Prostate gland (tissue), 2 donors: Measurements from ENCODE around the gene RAI2. TPM values are rescaled to one million over a fixed set of nuclear protein-coding genes. Genes with fewer than 3 reads are reported as not detected.

Experiments used
- DNase-seq: peaks from one replicate; pipeline ENCODE4 v3.0.0-alpha.2; 2019; ENCODE audit warnings: low spot score
- H3K27ac ChIP-seq, 2 donors: fragments of 200-600 bp; sonication (generic); 2 replicates each; pipeline ENCODE4 v1.5.1; 2017 to 2019
- H3K27me3 ChIP-seq: fragments of 200-600 bp; sonication (generic); replicated peaks from 2 replicates; pipeline ENCODE4 v1.5.1; 2019; ENCODE audit not compliant: insufficient read depth
- H3K36me3 ChIP-seq, 2 donors: fragments of 200-600 bp; sonication (generic); 1 replicate in 1 of 2; 2 replicates in 1 of 2; pipeline versions ENCODE4 v1.5.1 to v1.8.1; 2017 to 2019
- H3K4me1 ChIP-seq: fragments of 200-600 bp; sonication (generic); replicated peaks from 2 replicates; pipeline ENCODE4 v1.5.1; 2019
- H3K4me3 ChIP-seq, 2 donors: fragments of 200-600 bp; sonication (generic); 2 replicates each; pipeline ENCODE4 v1.5.1; 2017 to 2019
- H3K9me3 ChIP-seq: fragments of 200-600 bp; sonication (generic); 2 replicates; pipeline ENCODE4 v1.5.1; 2017
- POLR2A ChIP-seq: fragments of 450-650 bp; IDR thresholded peaks from one replicate; pipeline ENCODE4 v1.6.1; 2016; ENCODE audit warnings: antibody characterized with exemption, mild to moderate bottlenecking
- POLR2AphosphoS5 ChIP-seq: sonication (generic); formaldehyde crosslinking; IDR thresholded peaks from one replicate; pipeline ENCODE4 v1.6.1; 2017; ENCODE audit warnings: antibody characterized with exemption
- WGBS: methylation state at CpG from one replicate; pipeline ENCODE4 v1.1.5; 2018; 5-methylcytosine and 5-hydroxymethylcytosine counted together
- intact Hi-C: fragments of 100-400 bp; cut with DNase I; formaldehyde crosslinking; loops from one replicate; pipeline ENCODE4 v1.14.2; 2022
- total RNA-seq, 2 donors: library from RNA; depleted of rRNA; stranded (reverse); fragments of >200 nt; gene quantifications; one replicate each; pipeline ENCODE4 v1.1.0, GENCODE V29; 2016
- TF ChIP-seq, protein P1 (sequence below), 4 experiments: fragments of 200-600 bp in 2 of 4; fragments of 450-650 bp in 2 of 4; sonication (generic) in 2 of 4; IDR thresholded peaks; 1 replicate in 3 of 4; 2 replicates in 1 of 4; pipeline ENCODE4 v1.5.1; 2016 to 2019; ENCODE audit warnings: antibody characterized with exemption in 4 of 4, mild to moderate bottlenecking in 2 of 4, moderate library complexity in 2 of 4

The RAI2 gene
- 10 to 100 TPM; 11.5 to 19.1 TPM for total RNA-seq

DNA sequence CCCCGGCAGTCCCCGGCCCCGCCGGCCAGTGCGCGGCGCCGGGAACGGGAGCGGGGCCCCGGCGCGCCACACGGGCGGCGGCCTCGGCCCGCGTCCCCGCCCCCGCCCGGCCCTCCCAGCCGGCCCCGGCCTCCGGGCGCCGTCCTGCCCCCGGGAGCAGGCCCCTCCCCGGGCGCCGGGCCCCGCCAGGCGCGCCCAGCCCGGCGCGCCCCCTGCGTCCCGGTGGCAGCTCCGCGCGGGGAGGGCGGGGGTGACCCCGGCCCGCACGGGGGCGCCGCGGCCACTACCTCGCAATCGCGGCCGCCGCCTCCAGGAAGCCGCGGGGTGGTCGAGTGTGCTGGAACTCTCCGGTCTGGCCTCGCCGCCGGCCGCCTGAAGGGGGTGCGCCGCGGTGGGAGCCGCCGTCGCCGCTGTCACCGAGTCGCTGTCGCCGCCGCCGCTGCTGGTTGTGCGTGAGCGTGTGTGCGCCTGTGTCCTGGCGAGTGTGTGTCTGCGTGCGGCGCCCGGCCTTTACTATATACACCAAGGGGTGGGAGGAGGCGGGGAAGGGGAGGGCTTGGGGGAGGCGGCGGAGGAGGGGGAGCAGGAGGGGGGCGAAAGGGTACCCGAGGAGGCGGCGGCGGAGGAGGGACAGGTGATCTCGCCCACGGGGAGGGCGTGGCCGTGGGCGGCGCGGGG is at the start of gene RAI2:
TSS of gene RAI2 (minus strand) at position 488 of the 678 bp plus-strand sequence. CDS start 59,288 bp downstream, outside the sequence.
- TF ChIP-seq, protein P1, sequence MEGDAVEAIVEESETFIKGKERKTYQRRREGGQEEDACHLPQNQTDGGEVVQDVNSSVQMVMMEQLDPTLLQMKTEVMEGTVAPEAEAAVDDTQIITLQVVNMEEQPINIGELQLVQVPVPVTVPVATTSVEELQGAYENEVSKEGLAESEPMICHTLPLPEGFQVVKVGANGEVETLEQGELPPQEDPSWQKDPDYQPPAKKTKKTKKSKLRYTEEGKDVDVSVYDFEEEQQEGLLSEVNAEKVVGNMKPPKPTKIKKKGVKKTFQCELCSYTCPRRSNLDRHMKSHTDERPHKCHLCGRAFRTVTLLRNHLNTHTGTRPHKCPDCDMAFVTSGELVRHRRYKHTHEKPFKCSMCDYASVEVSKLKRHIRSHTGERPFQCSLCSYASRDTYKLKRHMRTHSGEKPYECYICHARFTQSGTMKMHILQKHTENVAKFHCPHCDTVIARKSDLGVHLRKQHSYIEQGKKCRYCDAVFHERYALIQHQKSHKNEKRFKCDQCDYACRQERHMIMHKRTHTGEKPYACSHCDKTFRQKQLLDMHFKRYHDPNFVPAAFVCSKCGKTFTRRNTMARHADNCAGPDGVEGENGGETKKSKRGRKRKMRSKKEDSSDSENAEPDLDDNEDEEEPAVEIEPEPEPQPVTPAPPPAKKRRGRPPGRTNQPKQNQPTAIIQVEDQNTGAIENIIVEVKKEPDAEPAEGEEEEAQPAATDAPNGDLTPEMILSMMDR (IDR thresholded peaks at IDR 0.05): no peak
- TF ChIP-seq POLR2A (no peak), POLR2AphosphoS5 (no peak)
- peak within 1 kb of the TSS; percentile 43 to 45 for H3K4me3 ChIP-seq
- no peaks in the 10 kb centered on the region for H3K4me1 ChIP-seq
- DNase-seq: peak; percentile 20
- intact Hi-C loops: loop anchor here (10.0 kb wide), 1 partner anchor 46 kb away; no protein-coding TSS in a partner anchor
- no peaks in the 10 kb centered on the region for H3K9me3 ChIP-seq
- no peaks in the 10 kb centered on the region for H3K27me3 ChIP-seq
- 0% methylated on average over 8 of the region's 98 CpGs for WGBS
- H3K27ac ChIP-seq: peak within 1 kb of the TSS; percentile 57 to 64
- no peaks in the 10 kb centered on the region for H3K36me3 ChIP-seq

DNA sequence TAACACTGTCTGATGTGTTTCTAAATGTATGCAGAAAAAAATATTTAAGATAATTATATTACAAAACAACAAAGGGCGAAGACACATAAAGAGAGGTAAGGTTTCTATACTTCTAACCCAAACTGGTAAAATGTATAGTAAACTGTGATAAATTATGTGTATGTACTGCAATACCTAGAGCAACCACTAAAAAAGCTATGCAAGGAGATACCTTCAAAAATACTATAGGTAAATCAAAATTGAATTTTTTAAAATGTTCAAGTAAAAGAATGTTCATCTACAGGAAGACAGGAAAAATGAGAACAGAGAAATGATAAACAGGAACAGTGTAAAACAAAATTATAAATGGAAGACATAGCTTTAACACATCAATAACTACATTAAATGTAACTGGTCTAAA is 27.3 kb upstream of the RAI2 start:
- Histone ChIP-seq H3K4me3 (no peak overlapping the region), H3K4me1 (no peaks in the 10 kb centered on the region), H3K36me3 (no peaks in the 10 kb centered on the region), H3K9me3 (no peaks in the 10 kb centered on the region), H3K27me3 (no peaks in the 10 kb centered on the region), H3K27ac (no peak overlapping the region)
- 91% methylated on average over 1 of the region's 1 CpG for WGBS
- intact Hi-C loops: no loop called here
- TF ChIP-seq, protein P1 (IDR thresholded peaks at IDR 0.05): peak in 1 of 4 experiments; percentile 24
- no peak for TF ChIP-seq POLR2AphosphoS5
- DNase-seq: no peak

DNA sequence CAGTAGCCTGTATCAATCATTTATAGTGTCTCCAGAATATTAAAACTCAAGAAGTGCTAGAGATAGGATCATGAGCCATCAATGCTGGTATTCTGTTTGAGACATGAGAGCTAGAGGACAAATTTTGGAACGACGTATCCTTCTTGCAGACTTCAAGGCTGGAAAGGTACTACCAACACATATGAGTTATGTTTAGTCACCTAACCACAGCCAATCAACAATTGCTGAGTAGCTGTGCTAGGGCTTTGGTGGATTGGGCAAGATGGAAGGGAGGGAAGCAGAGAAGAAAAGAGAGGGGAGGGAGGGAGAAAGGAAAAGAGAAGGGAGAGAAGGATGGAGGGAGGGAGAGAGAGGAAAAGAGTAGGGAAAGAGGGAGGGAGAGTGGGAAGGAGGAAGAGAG is 21.6 kb upstream of the RAI2 start:
- 85% methylated on average over 2 of the region's 2 CpGs for WGBS
- Histone ChIP-seq H3K27ac (no peak overlapping the region), H3K27me3 (no peaks in the 10 kb centered on the region), H3K9me3 (no peaks in the 10 kb centered on the region), H3K4me1 (no peaks in the 10 kb centered on the region), H3K36me3 (no peaks in the 10 kb centered on the region), H3K4me3 (no peak overlapping the region)
- intact Hi-C loops: no loop called here
- DNase-seq: no peak
- TF ChIP-seq POLR2A (no peak), POLR2AphosphoS5 (no peak)
- TF ChIP-seq, protein P1 (IDR thresholded peaks at IDR 0.05): no peak

DNA sequence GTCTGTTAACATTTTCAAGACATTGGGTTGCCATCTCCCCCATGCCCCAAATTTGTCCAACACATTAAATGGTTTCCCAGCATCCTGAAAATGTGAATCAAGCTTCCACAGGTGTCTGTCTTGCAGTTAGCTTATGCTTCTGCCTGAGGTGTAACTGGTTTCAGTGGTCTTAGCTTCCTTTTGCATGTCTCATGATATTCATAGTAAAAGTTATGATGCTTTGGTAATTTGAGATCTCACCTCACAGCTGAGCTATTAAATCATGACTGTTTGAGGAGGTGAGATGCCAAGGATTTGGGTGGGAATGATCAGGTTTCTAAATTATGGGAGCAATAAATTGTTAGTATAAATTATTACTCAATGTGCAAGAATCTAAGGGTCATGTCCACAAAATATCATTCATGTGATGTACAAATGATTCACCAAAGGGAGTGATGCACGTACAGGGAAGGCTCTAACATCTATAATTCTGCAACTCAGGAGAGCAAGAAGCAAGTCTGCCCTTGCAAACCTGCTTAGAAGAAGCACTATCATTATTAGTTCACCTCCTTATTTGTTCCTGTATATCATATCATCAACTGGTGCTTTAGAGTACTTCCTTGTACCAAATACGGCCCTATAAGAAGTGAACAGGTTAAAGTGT is 17.1 kb upstream of the RAI2 start:
- no peaks in the 10 kb centered on the region for H3K36me3 ChIP-seq
- DNase-seq: no peak
- TF ChIP-seq POLR2A: no peak
- no peak for TF ChIP-seq POLR2AphosphoS5
- TF ChIP-seq, protein P1 (IDR thresholded peaks at IDR 0.05): no peak
- 55% methylated on average over 2 of the region's 2 CpGs for WGBS
- H3K27ac ChIP-seq: no peak overlapping the region
- no peaks in the 10 kb centered on the region for H3K9me3 ChIP-seq
- H3K27me3 ChIP-seq: no peaks in the 10 kb centered on the region
- intact Hi-C loops: no loop called here
- no peaks in the 10 kb centered on the region for H3K4me1 ChIP-seq
- H3K4me3 ChIP-seq: no peak overlapping the region

DNA sequence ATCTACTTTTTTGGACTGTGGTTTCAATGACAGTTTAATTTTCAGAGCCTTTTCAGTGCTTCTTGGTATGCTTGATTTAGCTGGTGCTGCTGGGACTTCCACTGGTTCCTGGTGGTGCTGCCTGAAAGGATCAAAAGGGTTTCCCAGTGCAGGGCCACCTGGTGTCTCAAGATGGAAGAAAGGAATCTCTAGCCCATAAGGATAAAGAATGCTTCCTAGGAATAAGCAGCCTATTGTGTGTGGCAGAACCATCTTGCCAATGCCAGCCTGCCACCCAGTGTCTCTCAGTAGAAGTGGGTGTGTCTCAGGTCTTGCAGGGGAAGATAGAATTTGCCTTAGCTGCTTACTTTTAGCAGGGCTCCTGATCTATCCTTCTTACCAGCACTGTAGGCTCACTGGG is 15.0 kb upstream of the RAI2 start:
- no peak for TF ChIP-seq POLR2A
- no peak for TF ChIP-seq POLR2AphosphoS5
- TF ChIP-seq, protein P1 (IDR thresholded peaks at IDR 0.05): no peak
- no peaks in the 10 kb centered on the region for H3K4me1 ChIP-seq
- intact Hi-C loops: no loop called here
- H3K9me3 ChIP-seq: no peaks in the 10 kb centered on the region
- H3K27ac ChIP-seq: no peak overlapping the region
- DNase-seq: no peak
- H3K36me3 ChIP-seq: no peaks in the 10 kb centered on the region
- no peak overlapping the region for H3K4me3 ChIP-seq
- no peaks in the 10 kb centered on the region for H3K27me3 ChIP-seq
